HCT116 (cell line): ENCODE measurements around the gene MED12. TPM values are rescaled to one million over a fixed set of nuclear protein-coding genes. Genes with fewer than 3 reads are reported as not detected.

Experiments
- ATAC-seq: fragments of 200-7000 bp; cut with Tn5 transposase; 2 replicates; pipeline ENCODE4 v1.9.1; 2020; ENCODE audit warnings: mild to moderate bottlenecking, moderate library complexity
- BruUV-seq: library from RNA; stranded (reverse); fragments of 400-500 nt; replicated peaks from 2 replicates; lab custom pipeline; 2021; lab: Mats Ljungman, UMichigan
- CTCF ChIA-PET: fragments of 300-600 bp; sonication (Branson Sonifier 250); formaldehyde crosslinking; loops from one replicate; lab custom pipeline; 2021; ENCODE audit warnings: antibody characterized with exemption; lab: Charles Lee
- POLR2A ChIA-PET: fragments of 300-600, 350-600 bp; sonication (Branson Sonifier 250); formaldehyde crosslinking; loops from one replicate; lab custom pipeline; 2021; ENCODE audit warnings: antibody characterized with exemption; lab: Charles Lee
- RAD21 ChIA-PET, 2 experiments: fragments of 300-600 bp; sonication (Branson Sonifier 250); formaldehyde crosslinking; loops; one replicate each; lab custom pipeline; 2023; ENCODE audit warnings: low total read pairs in 2 of 2; ENCODE audit not compliant: uncharacterized antibody in 2 of 2, unreplicated experiment in 2 of 2, low non-redundant PET in 1 of 2; lab: Charles Lee
- DNase-seq: peaks from one replicate; pipeline ENCODE4 v3.0.0-alpha.2; 2010; ENCODE audit warnings: low read depth, low spot score
- H2AFZ ChIP-seq: fragments of 200-600 bp; shearing (Covaris generic), sonication (generic); 2 replicates; pipeline ENCODE4 v1.6.1; 2017; ENCODE audit warnings: low read depth, mixed run types, mixed read lengths, antibody characterized with exemption, low read length; ENCODE audit not compliant: poor library complexity, severe bottlenecking
- H3K27ac ChIP-seq: 2 replicates; pipeline ENCODE4 v1.5.1; 2012; ENCODE audit warnings: low read depth, low read length
- H3K27me3 ChIP-seq: fragments of 200-600 bp; sonication (generic); 2 replicates; pipeline ENCODE4 v1.6.1; 2016; ENCODE audit warnings: mixed run types, low read length, mixed read lengths; ENCODE audit not compliant: insufficient read depth
- H3K36me3 ChIP-seq, 2 experiments: fragments of 200-500 bp in 1 of 2; fragments of 200-600 bp in 1 of 2; sonication (Bioruptor generic) in 1 of 2; sonication (generic) in 1 of 2; 2 replicates each; pipeline versions ENCODE4 v1.5.1 to v1.6.1; 2014 to 2016; ENCODE audit warnings: low read length in 2 of 2, inconsistent platforms in 1 of 2, mixed read lengths in 1 of 2, mixed run types in 1 of 2; ENCODE audit not compliant: insufficient read depth in 2 of 2, control insufficient read depth in 1 of 2
- H3K4me1 ChIP-seq, 2 experiments: fragments of 200-600 bp in 1 of 2; sonication (generic) in 1 of 2; 2 replicates each; pipeline versions ENCODE4 v1.5.1 to v1.6.1; 2012 to 2017; ENCODE audit warnings: low read length in 2 of 2, inconsistent platforms in 1 of 2, mild to moderate bottlenecking in 1 of 2, mixed read lengths in 1 of 2, mixed run types in 1 of 2, moderate library complexity in 1 of 2; ENCODE audit not compliant: insufficient read depth in 2 of 2, control insufficient read depth in 1 of 2
- H3K4me2 ChIP-seq: fragments of 200-600 bp; sonication (generic); 2 replicates; pipeline ENCODE4 v1.6.1; 2017; ENCODE audit warnings: mixed run types, low read length, mixed read lengths
- H3K4me3 ChIP-seq, 2 experiments: fragments of 200-600 bp in 1 of 2; sonication (generic) in 1 of 2; replicated peaks in 1 of 2; 2 replicates each; pipeline ENCODE4 v1.5.1; 2011 to 2016; ENCODE audit warnings: low read length in 2 of 2, control low read depth in 1 of 2, low read depth in 1 of 2, mild to moderate bottlenecking in 1 of 2, mixed read lengths in 1 of 2, mixed run types in 1 of 2
- H3K79me2 ChIP-seq: fragments of 200-600 bp; sonication (generic); 2 replicates; pipeline ENCODE4 v1.6.1; 2017; ENCODE audit warnings: mild to moderate bottlenecking, mixed run types, low read length, moderate library complexity, mixed read lengths; ENCODE audit not compliant: insufficient read depth
- H3K9ac ChIP-seq: fragments of 200-600 bp; sonication (generic); 2 replicates; pipeline ENCODE4 v1.6.1; 2016; ENCODE audit warnings: low read length, mixed read lengths
- H3K9me2 ChIP-seq: fragments of 200-600 bp; sonication (generic), shearing (Covaris generic); 2 replicates; pipeline ENCODE4 v1.6.1; 2017; ENCODE audit warnings: mixed run types, mild to moderate bottlenecking, moderate library complexity; ENCODE audit not compliant: insufficient read depth
- H3K9me3 ChIP-seq, 2 experiments: fragments of 200-500 bp in 1 of 2; fragments of 200-600 bp in 1 of 2; sonication (Bioruptor generic) in 1 of 2; sonication (generic) in 1 of 2; 2 replicates each; pipeline ENCODE4 v1.6.1; 2014 to 2017; ENCODE audit warnings: low read length in 2 of 2, mixed read lengths in 2 of 2, inconsistent platforms in 1 of 2, low read depth in 1 of 2, mild to moderate bottlenecking in 1 of 2, mixed run types in 1 of 2, moderate library complexity in 1 of 2; ENCODE audit not compliant: control insufficient read depth in 1 of 2, insufficient read depth in 1 of 2
- H4K20me1 ChIP-seq: fragments of 200-600 bp; sonication (generic), shearing (Covaris generic); 2 replicates; pipeline ENCODE4 v1.6.1; 2017; ENCODE audit warnings: mixed run types, mild to moderate bottlenecking, moderate library complexity; ENCODE audit not compliant: insufficient read depth
- ATF3 ChIP-seq: IDR thresholded peaks from 2 replicates; pipeline ENCODE4 v1.6.1; 2012
- CBX3 ChIP-seq: IDR thresholded peaks from 2 replicates; pipeline ENCODE4 v1.6.1; 2012; ENCODE audit warnings: low read depth
- CEBPB ChIP-seq: IDR thresholded peaks from 2 replicates; pipeline ENCODE4 v1.6.1; 2012; ENCODE audit warnings: low read depth
- EGR1 ChIP-seq: IDR thresholded peaks from 2 replicates; pipeline ENCODE4 v1.6.1; 2012; ENCODE audit warnings: low read depth
- ELF1 ChIP-seq: IDR thresholded peaks from 2 replicates; pipeline ENCODE4 v1.6.1; 2012; ENCODE audit warnings: low read depth, borderline replicate concordance
- EZH2 ChIP-seq: fragments of 200-600 bp; sonication (generic); IDR thresholded peaks from 2 replicates; pipeline ENCODE4 v1.6.1; 2017; ENCODE audit warnings: antibody characterized with exemption, mixed run types
- EZH2phosphoT487 ChIP-seq: fragments of 200-600 bp; IDR thresholded peaks from 2 replicates; pipeline ENCODE4 v1.6.1; 2018; ENCODE audit warnings: antibody characterized with exemption, borderline replicate concordance
- JUND ChIP-seq: IDR thresholded peaks from 2 replicates; pipeline ENCODE4 v1.6.1; 2012
- MAX ChIP-seq: IDR thresholded peaks from 2 replicates; pipeline ENCODE4 v1.6.1; 2012
- POLR2A ChIP-seq: IDR thresholded peaks from 2 replicates; pipeline ENCODE4 v1.7.0; 2011; ENCODE audit warnings: borderline replicate concordance; ENCODE audit not compliant: insufficient read depth, insufficient read length; ENCODE audit errors: extremely low read depth
- POLR2AphosphoS5 ChIP-seq: IDR thresholded peaks from 2 replicates; pipeline ENCODE4 v1.6.1; 2011; ENCODE audit warnings: mild to moderate bottlenecking, low read depth, low read length, moderate library complexity
- RAD21 ChIP-seq: IDR thresholded peaks from 2 replicates; pipeline ENCODE4 v1.6.1; 2012; ENCODE audit warnings: low read depth, mild to moderate bottlenecking
- SP1 ChIP-seq: IDR thresholded peaks from 2 replicates; pipeline ENCODE4 v1.6.1; 2012; ENCODE audit warnings: low read depth
- SRF ChIP-seq: IDR thresholded peaks from 2 replicates; pipeline ENCODE4 v1.6.1; 2012; ENCODE audit warnings: low read depth
- TCF7L2 ChIP-seq: IDR thresholded peaks from 2 replicates; pipeline ENCODE4 v1.7.0; 2011; ENCODE audit warnings: borderline replicate concordance, inconsistent platforms; ENCODE audit not compliant: insufficient read depth, insufficient read length; ENCODE audit errors: extremely low read depth
- YY1 ChIP-seq: IDR thresholded peaks from 2 replicates; pipeline ENCODE4 v1.6.1; 2011; ENCODE audit warnings: low read length, low read depth, moderate library complexity, mild to moderate bottlenecking; ENCODE audit not compliant: insufficient replicate concordance; ENCODE audit errors: extremely low read depth
- ZBTB33 ChIP-seq: IDR thresholded peaks from 2 replicates; pipeline ENCODE4 v1.6.1; 2011; ENCODE audit warnings: mild to moderate bottlenecking, low read length, moderate library complexity; ENCODE audit not compliant: insufficient replicate concordance; ENCODE audit errors: extremely low read depth
- ZFX ChIP-seq: fragments of 450-650 bp; IDR thresholded peaks from 2 replicates; pipeline ENCODE4 v1.6.1; 2017
- ZNF274 ChIP-seq: fragments of 200-500 bp; sonication (Bioruptor generic); IDR thresholded peaks from 2 replicates; pipeline ENCODE4 v1.6.1; 2014; ENCODE audit warnings: mild to moderate bottlenecking, low read depth, low read length, inconsistent platforms
- intact Hi-C: fragments of 100-400 bp; cut with micrococcal nuclease; formaldehyde crosslinking; loops from 2 replicates; pipeline ENCODE4 v1.10.0; 2022
- total RNA-seq: library from RNA; stranded (reverse); gene quantifications from one replicate; pipeline ENCODE4 v1.2.1, GENCODE V29; 2021; ENCODE audit not compliant: unreplicated experiment

The MED12 gene
- total RNA-seq, 1 experiment from 2014 or later = 32.8 TPM

- RAD21 ChIA-PET = no interaction called here
- CTCF ChIA-PET = no interaction called here
- H3K9me2 ChIP-seq = no peaks in the 10 kb centered on the region
- intact Hi-C loops = no loop called here
- no peak overlapping the region for H3K9ac ChIP-seq
- no peaks in the 10 kb centered on the region for H3K4me1 ChIP-seq
- H3K27ac ChIP-seq = no peak overlapping the region
- no peak for ATAC-seq
- no peaks in the 10 kb centered on the region for H3K36me3 ChIP-seq
- H3K4me3 ChIP-seq = no peak overlapping the region
- H4K20me1 ChIP-seq = no peaks in the 10 kb centered on the region
- H3K9me3 ChIP-seq = no peaks in the 10 kb centered on the region
- no peak overlapping the region for H3K4me2 ChIP-seq
- no peaks in the 10 kb centered on the region for H3K79me2 ChIP-seq
- no TSS peak for BruUV-seq
- no peak for DNase-seq
- POLR2A ChIA-PET = no interaction called here
- TF ChIP-seq ZFX = no peak
- no peak for TF ChIP-seq EGR1
- no peak for TF ChIP-seq EZH2phosphoT487
- no peak for TF ChIP-seq MAX
- TF ChIP-seq ZBTB33 = no peak
- no peaks in the 10 kb centered on the region for H3K27me3 ChIP-seq
- no peak overlapping the region for H2AFZ ChIP-seq
Measured at GRCh38 chrX:71170660-71171059, 52.3 kb downstream of the MED12 start.

GRCh38 chrX:71171110-71171801, 52.9 kb downstream of the MED12 start:
- no peak overlapping the region for H2AFZ ChIP-seq
- no peaks in the 10 kb centered on the region for H3K9me3 ChIP-seq
- no peak for DNase-seq
- ChIA-PET RAD21 (no interaction called here), CTCF (no interaction called here), POLR2A (no interaction called here)
- no TSS peak for BruUV-seq
- H3K27ac ChIP-seq = no peak overlapping the region
- no peak overlapping the region for H3K9ac ChIP-seq
- H3K36me3 ChIP-seq = no peaks in the 10 kb centered on the region
- no peaks in the 10 kb centered on the region for H4K20me1 ChIP-seq
- H3K4me3 ChIP-seq = no peak overlapping the region
- H3K27me3 ChIP-seq = no peaks in the 10 kb centered on the region
- no peaks in the 10 kb centered on the region for H3K9me2 ChIP-seq
- no peaks in the 10 kb centered on the region for H3K79me2 ChIP-seq
- intact Hi-C loops = no loop called here
- no peak overlapping the region for H3K4me2 ChIP-seq
- no peak for ATAC-seq
- no peaks in the 10 kb centered on the region for H3K4me1 ChIP-seq
- TF ChIP-seq MAX (no peak), JUND (no peak), SRF (no peak), CBX3 (no peak), SP1 (no peak), ATF3 (no peak), ZNF274 (no peak), YY1 (no peak), EZH2 (no peak), TCF7L2 (no peak), POLR2A (no peak), POLR2AphosphoS5 (no peak), CEBPB (no peak), ELF1 (no peak), RAD21 (no peak)
